SK-N-SH treated with all-trans-retinoic acid at 6 μM for 48 hours (cell line): ENCODE data around the gene SGK1.

Source experiments
- ATAC-seq: fragments of 200-7000 bp; cut with Tn5 transposase; 3 replicates; pipeline ENCODE4 v1.9.1; 2020; ENCODE audit warnings: mild to moderate bottlenecking, moderate library complexity
- ARNTL ChIP-seq: fragments of 450-650 bp; formaldehyde crosslinking; IDR thresholded peaks from 2 replicates; pipeline ENCODE4 v1.5.0; 2020; ENCODE audit warnings: low read depth, mild to moderate bottlenecking, moderate library complexity, borderline replicate concordance
- BACH2 ChIP-seq: fragments of 250-450 bp; sonication (Bioruptor Pico); IDR thresholded peaks from 2 replicates; pipeline ENCODE4 v1.9.0; 2021; ENCODE audit warnings: mild to moderate bottlenecking, borderline replicate concordance
- CREB5 ChIP-seq: fragments of 250-450 bp; sonication (Bioruptor Pico); IDR thresholded peaks from 2 replicates; pipeline ENCODE4 v1.5.1; 2020; ENCODE audit warnings: low read depth, mild to moderate bottlenecking, moderate library complexity
- CSDC2 ChIP-seq: fragments of 250-450 bp; sonication (Bioruptor Pico); IDR thresholded peaks from 2 replicates; pipeline ENCODE4 v1.5.0; 2020; ENCODE audit warnings: mild to moderate bottlenecking, moderate library complexity
- CSRNP3 ChIP-seq: fragments of 250-450 bp; sonication (Bioruptor Pico); IDR thresholded peaks from 2 replicates; pipeline ENCODE4 v1.5.1; 2021; ENCODE audit warnings: mild to moderate bottlenecking, moderate library complexity
- GLIS3 ChIP-seq: fragments of 250-450 bp; sonication (Bioruptor Pico); IDR thresholded peaks from 2 replicates; pipeline ENCODE4 v1.5.0; 2020; ENCODE audit warnings: mild to moderate bottlenecking, moderate library complexity
- ISL1 ChIP-seq: fragments of 250-450 bp; sonication (Bioruptor Pico); IDR thresholded peaks from 2 replicates; pipeline ENCODE4 v2.1.2; 2022; ENCODE audit warnings: mild to moderate bottlenecking, moderate library complexity
- OSR1 ChIP-seq: fragments of 250-450 bp; sonication (Bioruptor Pico); IDR thresholded peaks from 2 replicates; pipeline ENCODE4 v1.8.0; 2022; ENCODE audit warnings: moderate library complexity, mild to moderate bottlenecking, inconsistent platforms
- PATZ1 ChIP-seq: fragments of 250-450 bp; sonication (Bioruptor Pico); IDR thresholded peaks from 2 replicates; pipeline ENCODE4 v1.8.0; 2020; ENCODE audit warnings: mild to moderate bottlenecking, moderate library complexity, borderline replicate concordance
- POU6F1 ChIP-seq: fragments of 250-450 bp; sonication (Bioruptor Pico); IDR thresholded peaks from 2 replicates; pipeline ENCODE4 v1.8.0; 2021; ENCODE audit warnings: low read depth, mild to moderate bottlenecking, moderate library complexity, borderline replicate concordance
- PPARA ChIP-seq: fragments of 250-450 bp; sonication (Bioruptor Pico); IDR thresholded peaks from 2 replicates; pipeline ENCODE4 v1.5.0; 2020; ENCODE audit warnings: mild to moderate bottlenecking, borderline replicate concordance
- RARB ChIP-seq: fragments of 250-450 bp; sonication (Bioruptor Pico); IDR thresholded peaks from 2 replicates; pipeline ENCODE4 v1.8.0; 2021; ENCODE audit warnings: mild to moderate bottlenecking, moderate library complexity
- TCF4 ChIP-seq: fragments of 250-450 bp; sonication (Bioruptor Pico); IDR thresholded peaks from 2 replicates; pipeline ENCODE4 v1.8.0; 2021; ENCODE audit warnings: mild to moderate bottlenecking, moderate library complexity, borderline replicate concordance
- TOX ChIP-seq: fragments of 250-450 bp; sonication (Bioruptor Pico); IDR thresholded peaks from 2 replicates; pipeline ENCODE4 v1.8.0; 2021; ENCODE audit warnings: mild to moderate bottlenecking, moderate library complexity, borderline replicate concordance
- TSHZ2 ChIP-seq: fragments of 250-450 bp; sonication (Bioruptor Pico); IDR thresholded peaks from 2 replicates; pipeline ENCODE4 v1.5.0; 2020; ENCODE audit warnings: mild to moderate bottlenecking, moderate library complexity
- ZC3H10 ChIP-seq: fragments of 250-450 bp; sonication (Bioruptor Pico); IDR thresholded peaks from 2 replicates; pipeline ENCODE4 v1.5.1; 2021; ENCODE audit warnings: mild to moderate bottlenecking, moderate library complexity
- ZFP3 ChIP-seq: fragments of 250-450 bp; sonication (Bioruptor Pico); IDR thresholded peaks from 2 replicates; pipeline ENCODE4 v1.5.0; 2020; ENCODE audit warnings: mild to moderate bottlenecking, moderate library complexity
- ZFP30 ChIP-seq: fragments of 450-650 bp; formaldehyde crosslinking; IDR thresholded peaks from 2 replicates; pipeline ENCODE4 v1.5.0; 2022; ENCODE audit warnings: mild to moderate bottlenecking, moderate library complexity
- ZNF565 ChIP-seq: fragments of 450-650 bp; formaldehyde crosslinking; conservative IDR thresholded peaks from 2 replicates; pipeline ENCODE4 v1.5.0; 2020; ENCODE audit warnings: low read depth, mild to moderate bottlenecking, moderate library complexity
- ZNF70 ChIP-seq: fragments of 450-650 bp; formaldehyde crosslinking; IDR thresholded peaks from 2 replicates; pipeline ENCODE4 v1.5.0; 2020; ENCODE audit warnings: mild to moderate bottlenecking, moderate library complexity
- ZNF8 ChIP-seq: fragments of 450-650 bp; formaldehyde crosslinking; IDR thresholded peaks from 2 replicates; pipeline ENCODE4 v1.5.0; 2020; ENCODE audit warnings: mild to moderate bottlenecking, moderate library complexity

The SGK1 gene

GRCh38 chr6:134267917-134268361, 50.0 kb downstream of the SGK1 start:
- ATAC-seq, result no peak
- no peak for TF ChIP-seq BACH2 (CRISPR knock-in tag)
- no peak for TF ChIP-seq PATZ1 (CRISPR knock-in tag)
- TF ChIP-seq POU6F1 (CRISPR knock-in tag), result no peak

- TF ChIP-seq ZNF8 (no peak), CREB5 (CRISPR knock-in tag) (no peak), PPARA (CRISPR knock-in tag) (no peak), PATZ1 (CRISPR knock-in tag) (no peak), TCF4 (no peak)
- ATAC-seq, result no peak
Measured at GRCh38 chr6:134266776-134267175, 51.1 kb downstream of the SGK1 start.

- TF ChIP-seq ZFP3 (CRISPR knock-in tag) (no peak), TSHZ2 (CRISPR knock-in tag) (no peak), GLIS3 (CRISPR knock-in tag) (no peak), POU6F1 (CRISPR knock-in tag) (no peak), PPARA (CRISPR knock-in tag) (no peak), BACH2 (CRISPR knock-in tag) (no peak), ZC3H10 (CRISPR knock-in tag) (no peak), ZNF565 (CRISPR knock-in tag) (no peak), TOX (CRISPR knock-in tag) (no peak), RARB (CRISPR knock-in tag) (no peak), ISL1 (CRISPR knock-in tag) (no peak), CSDC2 (CRISPR knock-in tag) (no peak)
- TF ChIP-seq, all 23 proteins: peak for 0
- ATAC-seq, result no peak
Measured at GRCh38 chr6:134261766-134262165, 56.1 kb downstream of the SGK1 start.

GRCh38 chr6:134258849-134259306, 59.0 kb downstream of the SGK1 start:
- ATAC-seq, result no peak

More at GRCh38 chr6:134258849-134259306, 59.0 kb downstream of the SGK1 start:
- TF ChIP-seq ARNTL (CRISPR knock-in tag), result no peak
- no peak for TF ChIP-seq ZNF70 (CRISPR knock-in tag)
- TF ChIP-seq ZFP30, result no peak
- TF ChIP-seq OSR1 (CRISPR knock-in tag), result no peak
- TF ChIP-seq CSRNP3 (CRISPR knock-in tag), result no peak
- TF ChIP-seq TOX (CRISPR knock-in tag), result no peak
- TF ChIP-seq ISL1 (CRISPR knock-in tag), result no peak
- no peak for TF ChIP-seq ZFP3 (CRISPR knock-in tag)
- no peak for TF ChIP-seq CSDC2 (CRISPR knock-in tag)
- no peak for TF ChIP-seq POU6F1 (CRISPR knock-in tag)
- no peak for TF ChIP-seq ZC3H10 (CRISPR knock-in tag)
- no peak for TF ChIP-seq ZNF8
